Stimulated activated CD8-positive, alpha-beta memory T cell treated with anti-CD3 and anti-CD28 coated beads, Interleukin-2, amount 100 ng/mL, for 1 hour (primary cell): ENCODE measurements around the gene ITGB8.
"Not testable (repeated sequence)": the region's sequence is repeated elsewhere in the genome, so short reads cannot be mapped to it uniquely, and the experiment has no call there.

Experiments
- DNase-seq, 2 donors: peaks; one replicate each; pipeline ENCODE4 v3.0.0-alpha.2; 2020; ENCODE audit warnings: low read depth in 2 of 2

ITGB8 gene

DNA sequence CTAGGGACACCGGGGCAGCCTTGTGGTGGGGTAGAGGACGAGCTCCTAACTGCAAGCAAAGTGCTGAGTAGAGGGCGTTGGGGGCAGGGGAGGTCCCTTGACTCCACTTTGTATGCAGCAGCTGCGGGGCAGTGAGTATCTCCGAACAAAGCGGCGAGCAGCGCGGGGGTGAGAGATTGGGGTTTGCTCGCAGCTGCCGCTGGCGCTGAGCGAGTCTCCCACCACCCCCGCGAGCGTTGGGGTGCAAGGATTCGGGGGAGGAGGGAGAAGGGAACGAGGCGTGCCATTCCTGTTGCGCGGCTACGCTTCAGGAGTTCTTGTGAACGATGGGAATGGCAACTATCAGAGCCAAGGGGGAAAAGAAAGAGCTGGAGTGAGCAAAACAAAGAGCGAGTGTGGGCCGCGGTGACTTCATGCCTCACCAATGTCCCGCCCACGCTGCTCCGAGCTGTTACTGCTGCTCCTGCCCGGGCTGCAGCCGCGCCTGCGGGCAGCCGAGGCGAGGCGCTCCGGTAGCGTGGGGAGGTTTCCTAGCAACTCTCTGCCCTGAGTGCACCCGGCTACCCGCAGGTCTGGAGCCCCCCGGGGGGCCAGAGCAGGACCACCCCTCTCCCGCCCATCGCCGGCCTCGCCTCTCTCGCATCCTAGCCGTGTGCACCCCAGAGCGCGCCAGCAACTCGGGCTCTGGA is at the start of gene ITGB8:
ITGB8 (plus strand) TSS at position 662 of the 689 bp plus-strand sequence. CDS start 907 bp downstream, outside the sequence.
- DNase-seq, result no peak

GRCh38 chr7:20282959-20283358 is 47.7 kb upstream of the ITGB8 start:
- no peak for DNase-seq

DNA sequence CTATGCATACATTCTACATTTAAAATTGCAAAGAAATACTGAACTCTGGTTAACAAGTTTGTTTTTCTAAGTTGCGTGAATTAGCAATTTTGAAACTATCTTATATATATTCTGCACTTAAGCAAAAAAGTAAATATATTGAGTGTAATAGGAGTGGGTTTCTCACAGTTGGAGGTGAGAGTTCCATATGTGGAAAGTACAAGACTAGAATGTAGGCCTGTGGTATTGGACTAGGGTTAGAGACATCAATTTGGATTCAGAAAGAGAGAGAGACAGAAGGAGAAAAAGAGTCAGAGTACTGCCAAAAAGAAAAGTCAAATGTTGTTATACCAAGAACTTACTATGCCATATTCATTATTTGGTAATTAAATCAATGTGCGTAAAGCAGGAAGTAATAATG is 47.3 kb upstream of the ITGB8 start:
- no peak for DNase-seq

DNA sequence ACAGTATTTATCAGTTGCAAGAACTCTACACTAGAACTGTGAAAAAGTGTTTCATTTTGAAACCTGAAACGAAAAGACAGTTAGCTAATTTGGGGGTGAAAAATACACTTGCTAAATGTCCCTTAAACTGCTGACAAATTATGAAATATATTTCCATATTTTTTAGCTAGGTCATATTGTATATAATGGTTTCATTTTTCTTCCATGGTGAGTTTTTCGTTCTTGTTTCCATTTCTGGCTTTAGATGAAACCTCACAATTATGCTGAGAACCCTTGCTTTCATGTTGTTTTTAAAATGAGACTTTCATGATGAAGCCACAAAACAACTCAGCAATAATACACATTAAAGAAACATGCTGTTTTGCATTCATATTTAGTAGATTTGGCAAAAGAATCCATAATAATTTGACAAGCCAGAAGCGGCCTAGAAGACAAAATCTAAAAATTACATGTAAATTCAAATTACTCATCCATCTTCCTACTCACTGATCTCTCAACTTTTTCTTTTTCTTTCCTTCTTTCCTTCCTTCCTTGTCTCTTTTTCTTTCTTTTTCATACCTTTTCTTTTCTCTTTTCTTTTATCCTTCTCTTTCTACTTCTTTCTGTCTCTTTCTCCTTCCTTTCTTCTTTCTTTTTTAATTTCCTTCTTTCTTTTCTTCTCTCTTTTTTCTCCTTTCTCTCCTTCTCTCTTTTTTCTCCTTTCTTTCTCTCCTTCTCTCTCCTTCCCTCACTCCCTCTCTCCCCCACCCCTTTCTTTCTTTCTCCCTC is 46.5 kb upstream of the ITGB8 start:
- no peak for DNase-seq

- DNase-seq, result no peak
Measured at GRCh38 chr7:20284771-20285143, 45.9 kb upstream of the ITGB8 start.

DNA sequence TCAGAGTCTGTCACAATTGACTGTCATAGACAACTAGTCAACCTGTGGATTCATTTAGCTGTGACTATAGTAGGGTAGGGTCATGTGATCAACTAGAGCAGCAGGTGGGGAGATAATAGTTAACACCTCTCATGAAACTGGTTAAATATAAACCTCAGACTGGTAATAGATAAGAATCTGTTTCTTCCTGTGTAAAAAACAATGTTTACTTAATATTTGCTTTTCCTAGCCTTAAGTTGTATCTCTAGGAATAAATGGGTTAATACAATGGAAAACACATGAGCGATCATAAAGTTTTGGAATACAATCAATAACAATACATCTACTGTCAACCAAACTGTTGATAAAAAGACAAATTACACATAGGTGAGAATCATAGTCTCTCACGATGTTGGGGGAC is 43.4 kb upstream of the ITGB8 start:
- no peak for DNase-seq

DNA sequence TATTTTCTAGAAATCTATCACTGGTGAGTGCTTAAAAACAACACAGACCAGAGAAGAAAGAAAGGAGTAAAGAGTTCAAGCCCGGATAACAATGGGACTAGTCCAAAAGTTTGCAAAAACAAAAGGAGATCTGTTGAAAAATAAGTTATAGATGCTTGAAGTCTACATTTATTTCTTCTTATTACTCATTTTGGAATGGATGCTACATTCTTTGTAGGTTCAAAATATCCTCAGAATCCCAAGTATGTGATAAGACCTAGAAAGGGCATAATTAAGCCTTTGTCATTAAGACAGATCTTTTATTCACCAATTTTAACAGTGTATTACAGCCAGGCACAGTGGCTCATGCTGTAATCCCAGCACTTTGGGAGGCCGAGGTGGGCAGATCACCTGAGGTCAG is 42.7 kb upstream of the ITGB8 start:
- no peak for DNase-seq

DNA sequence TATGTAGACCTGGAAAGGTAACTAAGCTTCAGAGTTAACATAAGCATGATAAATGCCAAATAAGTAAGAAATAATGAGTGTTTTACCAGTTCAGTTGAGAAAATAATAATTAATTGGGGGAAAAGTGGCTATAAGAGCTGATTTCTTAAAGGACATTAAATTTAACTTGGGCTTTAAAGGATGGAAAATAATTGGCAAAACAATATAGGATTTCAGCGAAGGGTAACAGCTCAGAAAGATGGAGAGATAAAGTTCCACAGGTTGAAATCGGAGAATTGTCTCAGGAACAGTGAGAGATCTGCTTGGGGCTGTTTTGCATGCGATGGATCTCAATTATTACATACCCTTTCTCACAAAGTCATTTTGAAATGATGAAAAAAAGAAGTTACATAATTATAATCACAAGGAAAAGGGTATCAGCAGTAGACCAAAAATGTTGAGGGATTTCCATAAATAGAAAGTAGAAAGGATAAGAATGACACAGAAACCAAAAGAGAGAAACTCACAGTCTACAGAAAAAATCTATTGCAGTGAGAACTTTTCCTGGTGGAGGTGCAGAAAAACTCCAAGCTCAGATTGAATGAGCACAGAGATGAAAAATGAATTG is 40.1 kb upstream of the ITGB8 start:
- no peak for DNase-seq

- no peak for DNase-seq
Measured at GRCh38 chr7:20293336-20293735, 37.4 kb upstream of the ITGB8 start.

DNA sequence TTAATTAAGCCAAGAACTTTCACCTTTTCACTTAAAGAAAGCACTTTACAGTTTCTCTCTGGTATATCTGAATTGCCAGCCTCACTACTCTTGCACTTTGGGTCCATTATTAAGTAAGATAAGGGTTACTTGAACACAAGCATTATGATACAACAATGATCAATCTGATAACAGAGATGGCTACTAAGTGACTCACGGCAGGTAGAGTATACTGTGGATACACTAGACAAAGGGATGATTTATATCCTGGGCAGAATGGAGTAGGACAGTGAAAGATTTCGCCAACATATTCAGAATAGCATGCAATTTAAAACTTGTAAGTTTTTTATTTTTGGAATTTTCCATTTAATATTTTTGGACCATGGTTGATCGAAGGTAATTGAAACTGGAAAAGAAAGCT is 34.3 kb upstream of the ITGB8 start:
- DNase-seq, result no peak

DNA sequence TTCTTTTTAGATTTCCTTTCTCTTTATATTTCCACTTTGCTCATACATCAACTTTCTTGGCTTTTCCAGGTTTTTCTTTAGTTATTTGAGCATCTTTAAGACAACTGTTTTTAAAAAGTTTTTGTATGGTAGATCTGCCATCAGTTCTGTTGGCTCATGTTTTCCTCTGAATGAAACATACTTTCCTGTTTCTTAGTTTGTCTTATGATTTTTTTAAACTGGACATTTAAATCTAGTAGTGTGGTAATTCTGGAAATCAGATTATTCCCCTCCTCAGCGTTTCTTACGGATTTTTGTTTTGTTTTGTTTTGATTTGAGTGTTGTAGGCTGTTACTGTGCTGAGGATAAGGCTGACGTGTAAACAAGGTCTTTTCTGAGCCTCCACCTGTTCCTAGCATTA is 33.8 kb upstream of the ITGB8 start:
- no peak for DNase-seq

GRCh38 chr7:20298486-20298901 is 32.2 kb upstream of the ITGB8 start:
- DNase-seq, result no peak

- DNase-seq, result no peak
Measured at GRCh38 chr7:20299145-20299544, 31.6 kb upstream of the ITGB8 start.

GRCh38 chr7:20299647-20300312 is 30.9 kb upstream of the ITGB8 start:
- DNase-seq, result no peak

DNA sequence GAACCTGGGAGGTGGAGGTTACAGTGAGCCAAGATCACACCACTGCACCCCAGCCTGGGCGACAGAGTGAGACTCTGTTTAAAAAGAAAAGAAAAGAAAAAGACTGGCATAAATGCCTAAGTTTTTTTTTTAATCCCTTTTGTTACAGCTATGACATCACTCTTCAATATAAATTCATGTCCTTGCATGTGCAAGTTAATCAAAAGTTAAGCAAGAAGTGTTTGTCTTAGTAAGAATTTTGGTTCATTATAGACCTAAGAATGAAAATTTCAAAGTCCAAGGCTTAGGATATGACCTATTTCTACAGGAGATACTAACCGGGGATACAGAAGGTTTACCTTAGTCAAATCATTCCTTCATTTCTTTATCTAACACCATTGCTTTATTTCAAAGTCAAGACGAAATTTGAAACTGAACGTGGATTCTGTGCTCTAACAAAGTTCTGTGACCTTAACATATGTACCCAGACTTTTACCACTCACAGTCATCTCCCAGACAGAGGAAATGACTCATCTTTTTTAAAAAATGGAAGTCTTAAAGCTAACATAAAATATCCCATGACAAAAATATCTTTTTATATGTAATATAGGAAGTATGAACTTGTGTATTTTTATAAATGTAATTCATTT is 29.3 kb upstream of the ITGB8 start:
- no peak for DNase-seq

- DNase-seq, result not testable (repeated sequence)
Measured at GRCh38 chr7:20302300-20302699, 28.4 kb upstream of the ITGB8 start.

DNA sequence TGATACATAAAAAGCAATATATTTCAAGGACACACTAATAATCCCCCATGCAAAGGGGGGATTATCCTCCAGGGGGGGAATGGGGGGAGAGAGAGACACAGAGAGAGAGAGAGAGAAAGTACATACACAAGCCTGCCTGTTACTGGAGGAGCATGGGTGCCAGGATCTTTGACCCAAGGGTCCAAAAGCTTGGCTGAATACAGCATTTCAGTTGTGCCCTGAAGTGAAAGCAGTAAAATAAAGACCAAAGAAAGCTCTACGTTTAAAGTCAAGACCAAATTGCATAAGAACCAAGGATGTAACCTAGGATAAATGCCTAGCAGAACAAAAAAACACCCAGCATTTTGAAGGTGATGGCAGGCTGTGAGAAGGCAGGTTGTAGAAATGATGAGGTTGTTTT is 27.8 kb upstream of the ITGB8 start:
- no peak for DNase-seq

- DNase-seq, result no peak
Measured at GRCh38 chr7:20304366-20304765, 26.3 kb upstream of the ITGB8 start.

- no peak for DNase-seq
Measured at GRCh38 chr7:20305726-20306125, 25.0 kb upstream of the ITGB8 start.

DNA sequence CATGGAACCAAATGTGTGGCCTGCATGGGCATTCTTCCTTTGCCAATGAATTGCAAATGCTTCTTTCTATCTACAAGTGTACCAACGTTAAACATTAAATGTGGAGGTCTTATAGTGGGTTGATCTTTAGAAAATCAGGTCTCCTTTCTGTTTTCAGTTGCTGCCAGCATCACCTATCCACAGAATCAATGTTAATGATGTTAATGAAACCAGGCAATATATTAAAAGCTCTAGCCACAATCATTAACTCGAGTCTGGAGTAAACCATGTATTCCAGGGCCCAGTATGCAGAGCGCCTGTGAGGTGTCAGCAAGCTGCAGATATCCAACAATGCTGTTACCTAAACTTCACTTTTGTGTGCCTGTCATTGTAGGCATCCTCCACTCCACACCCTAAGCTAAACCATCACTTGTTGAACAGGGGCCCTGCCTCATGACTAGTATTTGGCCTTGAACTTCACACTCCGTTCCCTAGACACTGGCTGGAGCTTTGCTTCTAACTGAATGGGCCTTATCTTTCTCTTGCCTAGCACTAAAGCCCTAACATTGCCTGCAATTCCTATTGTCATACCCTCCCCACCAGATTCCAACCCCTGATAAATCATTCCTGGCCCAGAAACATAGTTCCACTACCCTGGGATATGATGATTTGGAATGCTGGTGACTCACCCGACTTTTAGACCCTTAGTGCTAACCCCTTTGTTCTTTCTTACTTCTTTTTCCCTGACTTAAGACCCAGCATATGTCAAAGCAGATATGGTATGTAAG is 24.3 kb upstream of the ITGB8 start:
- no peak for DNase-seq

- no peak for DNase-seq
Measured at GRCh38 chr7:20307119-20307518, 23.6 kb upstream of the ITGB8 start.
